Prostate gland (tissue), 2 donors: ENCODE results near the gene RNF4. TPM values are rescaled to one million over a fixed set of nuclear protein-coding genes. Genes with fewer than 3 reads are reported as not detected.

ENCODE experiments used
- DNase-seq: peaks from one replicate; pipeline ENCODE4 v3.0.0-alpha.2; 2019; ENCODE audit warnings: low spot score
- H3K27ac ChIP-seq, 2 donors: fragments of 200-600 bp; sonication (generic); 2 replicates each; pipeline ENCODE4 v1.5.1; 2017 to 2019
- H3K27me3 ChIP-seq: fragments of 200-600 bp; sonication (generic); replicated peaks from 2 replicates; pipeline ENCODE4 v1.5.1; 2019; ENCODE audit not compliant: insufficient read depth
- H3K36me3 ChIP-seq, 2 donors: fragments of 200-600 bp; sonication (generic); 1 replicate in 1 of 2; 2 replicates in 1 of 2; pipeline versions ENCODE4 v1.5.1 to v1.8.1; 2017 to 2019
- H3K4me1 ChIP-seq: fragments of 200-600 bp; sonication (generic); replicated peaks from 2 replicates; pipeline ENCODE4 v1.5.1; 2019
- H3K4me3 ChIP-seq, 2 donors: fragments of 200-600 bp; sonication (generic); 2 replicates each; pipeline ENCODE4 v1.5.1; 2017 to 2019
- H3K9me3 ChIP-seq: fragments of 200-600 bp; sonication (generic); 2 replicates; pipeline ENCODE4 v1.5.1; 2017
- POLR2A ChIP-seq: fragments of 450-650 bp; IDR thresholded peaks from one replicate; pipeline ENCODE4 v1.6.1; 2016; ENCODE audit warnings: antibody characterized with exemption, mild to moderate bottlenecking
- POLR2AphosphoS5 ChIP-seq: sonication (generic); formaldehyde crosslinking; IDR thresholded peaks from one replicate; pipeline ENCODE4 v1.6.1; 2017; ENCODE audit warnings: antibody characterized with exemption
- WGBS: methylation state at CpG from one replicate; pipeline ENCODE4 v1.1.5; 2018; 5-methylcytosine and 5-hydroxymethylcytosine counted together
- intact Hi-C: fragments of 100-400 bp; cut with DNase I; formaldehyde crosslinking; loops from one replicate; pipeline ENCODE4 v1.14.2; 2022
- total RNA-seq, 2 donors: library from RNA; depleted of rRNA; stranded (reverse); fragments of >200 nt; gene quantifications; one replicate each; pipeline ENCODE4 v1.1.0, GENCODE V29; 2016
- TF ChIP-seq, protein P1 (sequence below), 4 experiments: fragments of 200-600 bp in 2 of 4; fragments of 450-650 bp in 2 of 4; sonication (generic) in 2 of 4; IDR thresholded peaks; 1 replicate in 3 of 4; 2 replicates in 1 of 4; pipeline ENCODE4 v1.5.1; 2016 to 2019; ENCODE audit warnings: antibody characterized with exemption in 4 of 4, mild to moderate bottlenecking in 2 of 4, moderate library complexity in 2 of 4

The RNF4 gene
- total RNA-seq, 2 donors from 2014 or later, result 33.9 to 56.1 TPM

GRCh38 chr4:2526559-2526958, 57.7 kb downstream of the RNF4 start:
- Histone ChIP-seq H3K36me3 (no peaks in the 10 kb centered on the region), H3K27ac (no peak overlapping the region), H3K27me3 (no peaks in the 10 kb centered on the region), H3K4me1 (no peaks in the 10 kb centered on the region), H3K9me3 (no peaks in the 10 kb centered on the region), H3K4me3 (no peak overlapping the region)
- DNase-seq, result no peak
- WGBS, result 88% methylated on average over 9 of the region's 9 CpGs
- intact Hi-C loops, result no loop called here
- TF ChIP-seq, protein P1, sequence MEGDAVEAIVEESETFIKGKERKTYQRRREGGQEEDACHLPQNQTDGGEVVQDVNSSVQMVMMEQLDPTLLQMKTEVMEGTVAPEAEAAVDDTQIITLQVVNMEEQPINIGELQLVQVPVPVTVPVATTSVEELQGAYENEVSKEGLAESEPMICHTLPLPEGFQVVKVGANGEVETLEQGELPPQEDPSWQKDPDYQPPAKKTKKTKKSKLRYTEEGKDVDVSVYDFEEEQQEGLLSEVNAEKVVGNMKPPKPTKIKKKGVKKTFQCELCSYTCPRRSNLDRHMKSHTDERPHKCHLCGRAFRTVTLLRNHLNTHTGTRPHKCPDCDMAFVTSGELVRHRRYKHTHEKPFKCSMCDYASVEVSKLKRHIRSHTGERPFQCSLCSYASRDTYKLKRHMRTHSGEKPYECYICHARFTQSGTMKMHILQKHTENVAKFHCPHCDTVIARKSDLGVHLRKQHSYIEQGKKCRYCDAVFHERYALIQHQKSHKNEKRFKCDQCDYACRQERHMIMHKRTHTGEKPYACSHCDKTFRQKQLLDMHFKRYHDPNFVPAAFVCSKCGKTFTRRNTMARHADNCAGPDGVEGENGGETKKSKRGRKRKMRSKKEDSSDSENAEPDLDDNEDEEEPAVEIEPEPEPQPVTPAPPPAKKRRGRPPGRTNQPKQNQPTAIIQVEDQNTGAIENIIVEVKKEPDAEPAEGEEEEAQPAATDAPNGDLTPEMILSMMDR (IDR thresholded peaks at IDR 0.05), result no peak
- TF ChIP-seq POLR2AphosphoS5, result no peak
- TF ChIP-seq POLR2A, result no peak

GRCh38 chr4:2534904-2535375, 66.0 kb downstream of the RNF4 start:
- no peaks in the 10 kb centered on the region for H3K36me3 ChIP-seq
- peaks cover 6% of the 10 kb centered on the region for H3K4me1 ChIP-seq
- DNase-seq, result no peak
- 56% methylated on average over 5 of the region's 5 CpGs for WGBS
- no peaks in the 10 kb centered on the region for H3K9me3 ChIP-seq
- H3K27me3 ChIP-seq, result no peaks in the 10 kb centered on the region
- intact Hi-C loops, result loop anchor here (5.0 to 10.0 kb wide), 2 partner anchors 222 to 270 kb away; partner anchors contain the start of genes MXD4 and TNIP2
- TF ChIP-seq POLR2AphosphoS5 (no peak), POLR2A (no peak)
- TF ChIP-seq, protein P1 (IDR thresholded peaks at IDR 0.05), result no peak
- peak overlapping the region; percentile 54 to 65 for H3K4me3 ChIP-seq
- peak overlapping the region; percentile 84 to 88 for H3K27ac ChIP-seq

DNA sequence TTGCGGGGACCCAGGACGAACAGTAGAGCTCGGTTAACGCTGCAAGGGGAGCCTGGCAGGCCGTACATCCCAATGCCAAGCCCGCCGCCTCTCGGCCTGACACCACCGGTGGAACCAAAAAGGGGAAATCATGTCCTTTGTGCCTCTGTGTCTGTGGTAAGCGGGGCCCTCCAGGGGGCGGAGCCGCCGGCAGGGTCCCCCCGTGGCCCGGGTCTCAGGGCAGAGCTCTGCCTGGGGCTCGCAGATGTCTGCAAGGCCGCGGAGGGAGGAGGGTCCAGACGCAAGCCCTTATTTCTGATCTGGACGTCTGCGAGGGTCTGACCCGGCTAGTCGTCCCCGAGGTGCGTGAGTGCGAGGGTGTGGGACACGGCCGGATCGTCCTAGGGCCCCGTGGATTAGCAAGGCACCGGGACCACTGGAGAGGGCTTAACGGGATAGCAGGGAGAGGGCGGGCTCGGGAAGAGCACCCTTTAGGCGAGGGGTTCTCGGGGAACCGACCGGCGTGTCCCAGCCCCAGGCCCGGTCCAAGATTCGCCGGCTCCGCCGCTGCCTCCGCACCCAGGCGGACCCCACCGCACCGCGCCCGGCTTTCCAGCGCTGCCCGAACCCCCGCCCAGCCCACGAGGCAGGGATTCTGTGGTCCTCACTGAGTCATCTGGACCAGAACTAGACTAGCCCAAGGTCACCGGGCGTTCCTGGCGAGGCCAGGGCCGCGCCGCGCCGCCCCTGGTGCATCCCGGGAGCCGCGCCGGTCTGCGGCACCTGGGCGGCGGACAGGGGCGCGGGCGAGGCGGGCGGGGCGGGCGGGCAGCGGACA, 66.7 kb downstream of the RNF4 start:
- TF ChIP-seq, protein P1 (IDR thresholded peaks at IDR 0.05), result peak in 2 of 4 experiments; percentile 25 to 26
- TF ChIP-seq POLR2AphosphoS5, result no peak
- intact Hi-C loops, result loop anchor here (1.0 to 10.0 kb wide), 3 partner anchors 67 to 271 kb away; partner anchors contain the start of genes MXD4 and TNIP2
- Histone ChIP-seq H3K27ac (peak overlapping the region; percentile 84 to 88), H3K27me3 (no peaks in the 10 kb centered on the region), H3K9me3 (no peaks in the 10 kb centered on the region), H3K36me3 (no peaks in the 10 kb centered on the region), H3K4me1 (peaks cover 6% of the 10 kb centered on the region), H3K4me3 (peak overlapping the region; percentile 54 to 65)
- peak; percentile 12 for DNase-seq
- WGBS, result 3% methylated on average over 77 of the region's 77 CpGs

- H3K4me3 ChIP-seq, result peak within 1 kb of the TSS; percentile 54 to 89
- 1% methylated on average over 57 of the region's 106 CpGs for WGBS
- intact Hi-C loops, result loop anchor here (1.0 to 10.0 kb wide), 3 partner anchors 68 to 272 kb away; partner anchors contain the start of genes MXD4 and TNIP2
- no peaks in the 10 kb centered on the region for H3K9me3 ChIP-seq
- TF ChIP-seq POLR2A (peak; percentile 56), POLR2AphosphoS5 (peak; percentile 88)
- TF ChIP-seq, protein P1 (IDR thresholded peaks at IDR 0.05), result peak in 2 of 4 experiments; percentile 24 to 49
- DNase-seq, result peak; percentile 99
- peak within 1 kb of the TSS; percentile 84 to 94 for H3K27ac ChIP-seq
- H3K4me1 ChIP-seq, result peaks cover 6% of the 10 kb centered on the region
- no peaks in the 10 kb centered on the region for H3K27me3 ChIP-seq
- H3K36me3 ChIP-seq, result no peaks in the 10 kb centered on the region
These were observed 67.5 kb downstream of the RNF4 start, which contains the start of gene FAM193A for GRCh38 chr4:2536193-2537010. Gene FAM193A, plus strand, starts transcription at chr4:2536647. Its CDS starts 269 bp downstream, at chr4:2536916.
